AG20443 (cell line): ENCODE results near the gene TFB1M.
"Not testable (repeated sequence)": the region's sequence is repeated elsewhere in the genome, so short reads cannot be mapped to it uniquely, and the experiment has no call there.

Experiments
- DNase-seq: peaks from one replicate; pipeline ENCODE4 v3.0.0; 2012; ENCODE audit warnings: low spot score, mixed read lengths

Gene TFB1M

DNA sequence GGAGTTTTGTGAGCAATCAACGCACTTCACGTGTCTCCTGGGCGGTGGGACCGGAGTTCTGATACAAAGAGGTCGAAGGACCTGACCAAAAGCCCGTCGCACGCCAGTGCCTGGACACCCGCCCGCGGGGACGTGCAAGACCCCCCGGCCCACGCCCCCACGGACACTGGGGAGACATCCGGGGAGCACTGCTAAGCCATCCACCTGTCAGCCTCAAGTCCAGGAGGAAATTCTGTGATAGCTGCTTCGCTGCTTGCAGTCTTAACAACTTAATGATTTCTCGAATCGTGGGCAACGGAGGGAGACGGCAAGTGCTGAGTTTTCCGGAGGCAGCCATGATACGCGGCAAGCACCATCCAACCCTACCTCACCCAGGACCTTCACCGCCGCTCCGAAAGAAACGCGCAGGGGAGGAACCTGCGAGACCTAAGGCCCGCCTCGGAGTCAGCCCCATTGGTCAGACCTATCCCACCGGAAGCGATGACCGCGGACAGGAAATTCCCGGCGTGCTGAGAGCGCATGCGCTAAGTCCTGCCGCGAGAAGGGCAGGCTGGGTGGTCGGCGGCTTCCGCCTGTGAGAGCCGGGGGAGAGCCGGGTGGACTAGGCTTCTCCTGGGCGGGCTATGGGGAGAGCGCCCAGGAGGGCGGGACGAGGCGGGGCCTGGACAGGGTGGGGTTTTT, at the start of gene TFB1M:
TFB1M (minus strand) TSS at position 393 of the 681 bp plus-strand sequence; CDS start at position 337, 56 bp downstream.
- DNase-seq = peak; percentile 97

DNA sequence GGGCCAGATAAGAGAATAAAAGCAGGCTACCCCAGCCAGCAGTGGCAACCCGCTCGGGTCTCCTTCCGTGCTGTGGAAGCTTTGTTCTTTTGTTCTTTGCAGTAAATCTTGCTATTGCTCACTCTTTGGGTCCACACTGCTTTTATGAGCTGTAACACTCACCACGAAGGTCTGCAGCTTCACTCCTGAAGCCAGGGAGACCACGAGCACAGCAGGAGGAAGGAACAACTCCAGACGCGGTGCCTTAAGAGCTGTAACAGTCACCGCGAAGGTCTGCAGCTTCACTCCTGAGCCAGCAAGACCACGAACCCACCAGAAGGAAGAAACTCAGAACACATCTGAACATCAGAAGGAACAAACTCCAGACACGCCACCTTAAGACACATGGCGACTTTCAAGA, 49.7 kb upstream of the TFB1M start:
- not testable (repeated sequence) for DNase-seq

GRCh38 chr6:155362968-155363632, 48.8 kb upstream of the TFB1M start:
- not testable (repeated sequence) for DNase-seq

DNA sequence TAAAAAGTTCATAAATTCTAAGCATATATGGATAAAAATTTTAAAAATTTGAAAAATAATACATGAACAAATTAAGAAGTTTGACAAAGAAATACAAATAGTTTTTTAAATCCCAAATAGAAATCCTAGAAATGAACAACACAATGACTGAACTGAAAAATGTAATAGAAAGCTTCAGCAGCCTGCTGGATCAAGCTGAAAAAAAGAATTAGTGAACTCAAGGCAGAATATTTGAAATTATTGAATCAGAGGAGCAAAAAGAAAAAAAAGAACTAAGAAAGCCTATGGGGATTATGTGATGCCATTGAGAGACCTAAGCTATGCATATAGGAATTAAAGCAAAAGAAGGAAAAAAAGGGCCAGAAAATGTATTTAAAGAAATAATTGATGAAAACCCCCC, 39.9 kb upstream of the TFB1M start:
- no peak for DNase-seq

DNA sequence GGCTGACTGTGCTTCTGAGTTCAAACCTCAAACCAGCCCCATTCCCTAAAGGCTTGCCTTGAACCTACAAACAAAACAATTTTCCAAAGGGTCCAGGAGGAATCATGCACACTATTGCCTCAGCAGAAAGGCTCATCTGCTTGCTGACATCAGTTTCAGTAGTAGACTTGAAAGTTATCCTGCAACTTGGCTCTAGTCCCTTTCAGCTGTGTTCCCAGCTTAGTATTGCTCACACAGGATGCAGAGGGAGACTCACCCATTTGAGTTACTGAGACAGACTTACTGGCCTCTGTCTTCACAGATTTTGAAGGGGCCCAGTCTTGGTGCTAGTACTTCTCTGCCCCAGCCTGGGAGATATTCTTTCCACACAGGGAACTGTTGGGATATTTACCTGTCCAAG, 38.5 kb upstream of the TFB1M start:
- peak; percentile 74 for DNase-seq

GRCh38 chr6:155352130-155352420, 37.8 kb upstream of the TFB1M start:
- DNase-seq = no peak

DNA sequence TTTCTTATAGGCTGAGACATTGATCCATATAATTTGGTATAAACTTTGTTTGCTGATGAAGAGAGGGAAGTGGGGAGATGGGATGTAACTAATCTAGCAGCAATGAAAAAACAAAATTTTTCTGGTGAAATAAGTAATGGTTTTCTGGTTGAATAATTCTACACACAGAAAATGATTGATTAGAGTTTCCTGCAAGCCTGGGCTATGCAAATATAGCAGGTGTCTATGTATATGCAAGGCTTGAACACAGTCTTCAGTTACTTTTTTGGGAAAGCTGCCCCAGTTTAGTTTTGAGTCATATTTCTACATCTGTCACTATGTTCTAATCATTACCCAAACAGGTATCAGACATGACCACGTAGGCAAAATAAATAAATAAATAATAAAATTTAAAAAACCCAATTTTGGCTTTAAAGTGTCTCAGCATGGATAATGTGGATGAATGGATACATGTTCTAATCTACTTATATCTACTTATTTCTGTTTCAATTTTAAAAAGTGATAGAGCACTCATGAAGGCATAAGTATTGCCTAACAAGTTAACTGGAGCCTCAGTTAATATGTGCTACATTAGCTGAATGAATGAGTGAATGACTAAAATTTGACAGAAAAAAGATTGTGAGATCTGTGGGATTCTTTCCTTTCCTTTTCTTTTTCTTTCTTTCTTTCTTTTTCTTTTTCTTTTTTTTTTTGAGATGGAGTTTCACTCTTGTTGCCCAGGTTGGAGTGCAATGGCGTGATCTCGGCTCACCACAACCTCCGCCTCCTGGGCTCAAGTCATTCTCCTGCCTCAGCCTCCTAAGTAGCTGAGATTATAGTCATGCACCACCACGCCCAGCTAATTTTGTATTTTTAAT, 37.2 kb upstream of the TFB1M start:
- DNase-seq = no peak

- no peak for DNase-seq
Measured at GRCh38 chr6:155349956-155350355, 35.7 kb upstream of the TFB1M start.

DNA sequence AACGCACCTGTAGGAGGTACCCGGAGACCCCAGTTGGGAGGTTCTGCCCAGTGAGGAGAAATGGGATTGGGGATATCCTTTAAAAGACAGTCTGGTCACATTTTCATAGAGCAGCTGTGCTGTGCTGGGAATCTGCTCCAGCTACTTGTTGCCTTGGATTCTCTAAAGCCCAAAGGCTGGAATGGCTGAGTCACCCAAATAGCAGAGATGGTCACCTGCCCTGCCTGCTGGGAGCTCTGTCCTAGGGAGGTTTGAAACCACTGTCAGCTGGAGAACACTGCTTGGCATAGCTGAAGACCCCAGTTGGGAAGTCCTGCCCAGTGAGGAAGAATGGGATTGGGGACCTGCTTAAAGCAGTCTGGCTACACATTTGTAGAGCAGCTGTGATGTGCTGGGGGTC, 34.8 kb upstream of the TFB1M start:
- DNase-seq = peak; percentile 52

GRCh38 chr6:155347800-155348199, 33.5 kb upstream of the TFB1M start:
- DNase-seq = no peak

DNA sequence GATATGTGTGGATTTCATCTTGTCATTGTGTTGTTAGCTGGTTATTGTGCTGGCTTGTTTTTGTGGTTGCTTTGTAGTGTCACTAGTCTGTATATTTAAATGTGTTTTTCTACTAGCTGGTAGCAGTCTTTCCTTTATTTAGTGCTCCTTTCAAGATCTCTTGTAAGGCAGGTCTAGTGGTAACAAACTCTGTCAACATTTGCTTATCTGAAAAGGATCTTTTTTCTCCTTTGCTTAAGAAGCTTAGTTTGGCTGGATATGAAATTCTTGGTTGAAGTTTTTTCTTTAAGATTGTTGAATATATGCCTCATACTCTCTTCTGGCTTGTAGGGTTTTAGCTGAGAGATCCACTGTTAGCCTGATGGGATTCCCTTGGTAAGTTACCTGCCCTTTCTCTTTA, 32.7 kb upstream of the TFB1M start:
- DNase-seq = no peak

GRCh38 chr6:155344341-155345006, 30.2 kb upstream of the TFB1M start:
- DNase-seq = no peak

DNA sequence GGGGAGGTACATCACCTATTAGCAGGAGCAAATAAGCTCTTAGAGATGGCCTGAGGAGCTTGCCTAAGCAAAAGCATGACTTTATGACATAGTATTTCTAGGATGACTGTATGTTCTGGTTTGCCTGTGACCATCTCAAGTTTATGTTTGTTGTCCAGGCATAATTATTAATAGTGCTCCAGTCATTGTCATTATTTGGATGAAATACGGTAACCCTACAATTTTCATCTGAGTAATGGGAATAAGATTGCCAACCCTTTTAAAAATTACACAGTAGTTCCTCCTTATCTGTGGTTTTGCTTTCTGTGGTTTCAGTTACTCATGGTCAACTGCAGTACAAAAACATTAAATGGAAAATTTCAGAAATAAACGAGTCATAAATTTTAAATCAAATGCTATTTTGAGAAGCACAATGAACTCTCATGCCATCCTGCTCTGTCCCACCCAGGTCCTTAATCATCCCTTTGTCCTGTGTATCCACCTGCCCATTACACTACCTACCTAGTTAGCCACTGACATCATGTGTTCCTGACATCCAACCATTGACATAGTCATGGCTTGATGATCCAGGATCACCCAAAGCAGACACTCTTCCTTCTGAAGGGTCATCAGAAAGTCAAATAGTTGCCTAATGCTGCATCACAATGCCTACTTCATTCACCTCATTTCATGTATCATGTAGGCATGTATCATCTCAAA, 27.0 kb upstream of the TFB1M start:
- peak; percentile 34 for DNase-seq

DNA sequence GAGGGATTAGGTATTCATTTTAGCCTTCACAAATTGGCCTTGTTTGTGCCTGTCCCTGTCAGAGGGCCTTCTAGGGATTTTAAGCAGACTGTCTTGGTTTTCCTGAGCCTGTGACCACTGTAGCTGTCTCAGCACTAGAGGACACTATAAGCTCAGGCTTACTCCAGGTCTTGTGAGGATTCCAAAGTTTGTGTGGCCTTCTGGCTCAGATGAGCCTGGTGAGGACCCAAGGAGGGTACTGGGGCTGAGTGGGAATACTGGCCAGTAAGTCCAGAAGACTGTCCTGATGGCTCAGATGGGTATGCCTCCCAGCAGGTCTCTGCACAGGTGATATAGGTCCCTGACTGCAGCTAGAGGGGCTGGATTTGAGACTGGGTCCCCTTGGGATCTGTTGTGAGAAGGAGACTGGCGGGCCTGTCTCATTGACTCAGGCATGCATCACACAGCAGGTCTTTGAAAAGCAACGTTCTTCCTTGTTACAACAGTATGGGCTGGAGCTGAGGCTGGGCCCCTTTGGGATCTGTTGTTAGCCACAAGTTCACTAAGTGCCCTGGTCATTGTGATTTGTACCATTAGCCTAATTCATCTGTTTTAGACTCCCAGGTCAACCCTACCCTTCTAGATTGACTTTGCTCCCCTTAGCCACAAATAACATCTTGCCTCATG, 26.3 kb upstream of the TFB1M start:
- peak; percentile 50 for DNase-seq

- not testable (repeated sequence) for DNase-seq
Measured at GRCh38 chr6:155339929-155340328, 25.6 kb upstream of the TFB1M start.

DNA sequence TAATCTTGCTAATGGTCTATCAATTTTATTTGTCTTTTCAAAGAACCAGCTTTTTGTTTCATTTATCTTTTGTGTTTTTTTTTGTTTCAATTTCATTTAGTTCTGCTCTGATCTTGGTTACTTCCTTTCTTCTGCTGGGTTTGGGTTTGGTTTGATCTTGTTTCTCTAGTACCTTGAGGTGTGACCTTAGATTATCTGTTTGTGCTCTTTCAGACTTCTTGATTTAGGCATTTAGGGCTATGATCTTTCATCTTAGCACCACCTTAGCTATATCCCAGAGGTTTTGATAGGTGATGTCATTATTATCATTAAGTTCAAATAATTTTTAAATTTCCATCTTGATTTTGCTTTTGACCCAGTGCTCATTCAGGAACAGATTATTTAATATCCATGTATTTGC, 24.0 kb upstream of the TFB1M start:
- DNase-seq = not testable (repeated sequence)

DNA sequence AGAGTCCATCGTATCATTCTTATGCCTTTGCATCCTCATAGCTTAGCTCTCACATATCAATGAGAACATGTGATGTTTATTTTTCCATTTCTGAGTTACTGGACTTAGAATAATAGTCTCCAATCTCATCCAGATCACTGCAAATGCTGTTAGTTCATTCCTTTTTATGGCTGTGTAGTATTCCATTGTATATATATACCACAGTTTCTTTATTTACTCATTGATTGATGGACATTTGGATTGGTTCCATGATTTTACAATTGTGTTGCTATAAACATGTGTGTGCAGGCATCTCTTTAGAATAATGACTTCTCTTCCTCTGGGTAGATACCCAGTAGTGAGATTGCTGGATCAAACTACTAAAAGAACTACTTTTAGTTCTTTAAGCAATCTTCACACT, 21.0 kb upstream of the TFB1M start:
- no peak for DNase-seq

- DNase-seq = not testable (repeated sequence)
Measured at GRCh38 chr6:155334073-155334472, 19.8 kb upstream of the TFB1M start.

- DNase-seq = no peak
Measured at GRCh38 chr6:155333414-155333813, 19.1 kb upstream of the TFB1M start.

DNA sequence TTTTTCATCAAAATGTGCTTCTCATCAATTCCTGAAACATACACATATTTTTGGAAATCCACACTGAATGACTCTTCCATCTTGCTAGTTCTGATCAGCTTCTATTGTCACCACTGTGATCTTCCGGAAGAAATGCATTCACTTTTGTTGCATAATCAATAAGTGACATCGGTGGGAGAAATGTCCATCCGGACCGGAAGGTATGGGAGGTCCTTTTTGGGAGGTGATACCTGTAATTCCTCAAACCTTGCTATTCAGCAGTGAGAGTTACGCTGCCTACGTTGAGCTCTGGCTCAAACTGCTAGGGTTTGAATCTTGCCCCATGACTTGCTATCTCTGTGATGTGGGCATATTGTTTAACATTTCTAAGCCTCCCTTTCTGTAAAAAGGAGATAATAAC, 16.6 kb upstream of the TFB1M start:
- DNase-seq = no peak

GRCh38 chr6:155330133-155330734, 15.9 kb upstream of the TFB1M start:
- no peak for DNase-seq
